HepG2 (cell line): ENCODE data around the gene MAPK6. TPM values are rescaled to one million over a fixed set of nuclear protein-coding genes. Genes with fewer than 3 reads are reported as not detected.

Source experiments
- BRD4 ChIP-seq: sonication (generic); formaldehyde crosslinking; IDR thresholded peaks from 2 replicates; pipeline ENCODE4 v1.4.0; 2020; ENCODE audit warnings: missing genetic modification reagents
- E2F2 ChIP-seq: sonication (generic); formaldehyde crosslinking; IDR thresholded peaks from 2 replicates; pipeline ENCODE4 v1.4.0; 2020; ENCODE audit warnings: missing genetic modification reagents, borderline replicate concordance
- HNF4G ChIP-seq, 2 experiments: sonication (generic) in 1 of 2; formaldehyde crosslinking in 1 of 2; IDR thresholded peaks; 2 replicates each; pipeline versions ENCODE4 v1.4.0 to v1.6.1; 2011 to 2020; ENCODE audit warnings: borderline replicate concordance in 2 of 2, low read depth in 2 of 2, mild to moderate bottlenecking in 2 of 2, low read length in 1 of 2, missing genetic modification reagents in 1 of 2, moderate library complexity in 1 of 2
- MYNN ChIP-seq: sonication (generic); formaldehyde crosslinking; IDR thresholded peaks from 2 replicates; pipeline ENCODE4 v1.4.0; 2020; ENCODE audit warnings: mild to moderate bottlenecking, low read depth, missing genetic modification reagents
- POLR2G ChIP-seq: fragments of 200-400 bp; formaldehyde crosslinking; IDR thresholded peaks from 2 replicates; pipeline ENCODE4 v1.6.1; 2018; ENCODE audit warnings: mild to moderate bottlenecking, low read depth, low read length, moderate library complexity
- SCMH1 ChIP-seq: sonication (generic); formaldehyde crosslinking; IDR thresholded peaks from 2 replicates; pipeline ENCODE4 v1.9.0; 2021; ENCODE audit warnings: missing genetic modification reagents, mild to moderate bottlenecking, borderline replicate concordance
- SMARCE1 ChIP-seq: fragments of 450-650 bp; IDR thresholded peaks from 2 replicates; pipeline ENCODE4 v1.6.1; 2017; ENCODE audit warnings: borderline replicate concordance
- TOE1 ChIP-seq: sonication (generic); formaldehyde crosslinking; IDR thresholded peaks from 2 replicates; pipeline ENCODE4 v1.4.0; 2020; ENCODE audit warnings: mild to moderate bottlenecking, missing genetic modification reagents
- ZNF143 ChIP-seq: sonication (generic); formaldehyde crosslinking; IDR thresholded peaks from 2 replicates; pipeline ENCODE4 v1.4.0; 2020; ENCODE audit warnings: missing genetic modification reagents
- ZNF282 ChIP-seq: fragments of 450-650 bp; IDR thresholded peaks from 2 replicates; pipeline ENCODE4 v1.6.1; 2018; ENCODE audit not compliant: partially characterized antibody
- ZNF547 ChIP-seq: sonication (generic); formaldehyde crosslinking; IDR thresholded peaks from 2 replicates; pipeline ENCODE4 v1.5.1; 2020; ENCODE audit warnings: mild to moderate bottlenecking, missing genetic modification reagents
- ZNF558 ChIP-seq: sonication (generic); formaldehyde crosslinking; IDR thresholded peaks from 2 replicates; pipeline ENCODE4 v1.9.0; 2022; ENCODE audit warnings: mild to moderate bottlenecking, missing genetic modification reagents, borderline replicate concordance
- ZNF713 ChIP-seq: sonication (generic); formaldehyde crosslinking; IDR thresholded peaks from 2 replicates; pipeline ENCODE4 v1.4.0; 2020; ENCODE audit warnings: mild to moderate bottlenecking, missing genetic modification reagents
- ZNF761 ChIP-seq: sonication (generic); formaldehyde crosslinking; conservative IDR thresholded peaks from 2 replicates; pipeline ENCODE4 v1.4.0; 2020; ENCODE audit warnings: mild to moderate bottlenecking, missing genetic modification reagents
- ZSCAN22 ChIP-seq: sonication (generic); formaldehyde crosslinking; IDR thresholded peaks from 2 replicates; pipeline ENCODE4 v1.4.0; 2020; ENCODE audit warnings: mild to moderate bottlenecking, missing genetic modification reagents
- polyA plus RNA-seq, 8 experiments: library from polyadenylated mRNA; depleted of rRNA in 3 of 8; stranded (reverse) in 7 of 8; unstranded in 1 of 8; fragments of >200 nt; fragmentation: Illumina TruSeq in 4 of 8; extraction: Trizol in 4 of 8; gene quantifications; 2 replicates each; pipeline versions ENCODE4 v1.2.1 to v1.2.3, GENCODE V29; 2011 to 2016; ENCODE audit warnings: low read depth in 4 of 8, missing spikeins in 1 of 8, mixed read lengths in 1 of 8; ENCODE audit not compliant: insufficient read depth in 1 of 8
- total RNA-seq, 5 experiments: library from RNA; depleted of rRNA; stranded (reverse); fragments of >200 nt; fragmentation: Illumina TruSeq; extraction: Trizol; gene quantifications; 2 replicates each; pipeline ENCODE4 v1.2.3, GENCODE V29; 2016; ENCODE audit warnings: low read depth in 1 of 5
- TF ChIP-seq, protein P1 (sequence below): sonication (generic); formaldehyde crosslinking; IDR thresholded peaks from 2 replicates; pipeline ENCODE4 v1.4.0; 2020; ENCODE audit warnings: missing genetic modification reagents
- TF ChIP-seq, protein P2 (sequence below): sonication (generic); formaldehyde crosslinking; IDR thresholded peaks from 2 replicates; pipeline ENCODE4 v1.5.1; 2020; ENCODE audit warnings: missing genetic modification reagents, mild to moderate bottlenecking, borderline replicate concordance
- TF ChIP-seq, protein P3 (sequence below): sonication (generic); formaldehyde crosslinking; IDR thresholded peaks from 2 replicates; pipeline ENCODE4 v1.4.0; 2020; ENCODE audit warnings: missing genetic modification reagents, borderline replicate concordance

Gene MAPK6
- total and polyA plus RNA-seq, 2 of the 13 experiments (the other 11 are each of a cell fraction or from before 2014, with no cell fraction given), result 89.5 to 99.7 TPM

DNA sequence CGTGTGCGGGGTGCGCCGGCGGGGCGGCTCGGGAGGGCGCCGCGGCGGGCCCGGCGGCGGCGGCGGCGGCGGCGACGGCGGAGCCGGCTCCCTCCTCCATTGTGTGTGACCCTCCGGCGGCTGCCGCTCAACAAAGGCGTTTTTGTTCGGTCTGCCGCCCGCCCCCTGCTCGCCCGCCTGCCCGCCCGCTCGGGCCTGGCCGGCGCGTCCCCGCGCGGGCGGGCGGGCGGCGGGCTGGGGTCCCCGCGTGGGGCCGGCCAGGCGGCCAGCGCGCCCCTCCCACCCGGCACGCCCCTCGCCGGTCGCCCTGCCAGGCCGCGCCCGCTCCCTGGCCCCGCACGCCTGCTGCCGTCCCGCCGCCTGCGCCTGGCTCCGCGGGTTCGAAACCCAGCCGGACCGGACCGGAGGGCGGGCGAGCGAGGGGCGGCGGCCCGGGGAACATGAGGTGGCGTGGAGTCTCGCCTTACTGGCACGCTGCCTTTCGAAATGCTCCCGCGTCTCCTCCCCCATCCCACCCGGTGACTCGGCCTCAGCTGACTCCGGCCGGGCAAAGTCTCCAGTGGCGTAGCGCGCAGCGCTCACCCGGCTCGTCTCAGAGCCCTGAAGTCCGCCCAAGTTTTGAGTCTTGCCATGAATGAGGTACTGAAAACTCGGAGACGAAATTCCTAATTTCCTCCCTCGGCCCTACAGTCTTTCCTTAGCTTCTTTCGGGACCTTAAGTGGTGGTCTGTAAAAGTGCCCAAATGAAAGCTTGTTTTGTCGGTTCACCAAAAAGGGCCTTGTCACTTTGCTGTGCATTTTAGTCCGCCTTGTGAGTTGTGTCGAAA, 588 bp downstream of the MAPK6 start (continued):
- TF ChIP-seq, protein P1, sequence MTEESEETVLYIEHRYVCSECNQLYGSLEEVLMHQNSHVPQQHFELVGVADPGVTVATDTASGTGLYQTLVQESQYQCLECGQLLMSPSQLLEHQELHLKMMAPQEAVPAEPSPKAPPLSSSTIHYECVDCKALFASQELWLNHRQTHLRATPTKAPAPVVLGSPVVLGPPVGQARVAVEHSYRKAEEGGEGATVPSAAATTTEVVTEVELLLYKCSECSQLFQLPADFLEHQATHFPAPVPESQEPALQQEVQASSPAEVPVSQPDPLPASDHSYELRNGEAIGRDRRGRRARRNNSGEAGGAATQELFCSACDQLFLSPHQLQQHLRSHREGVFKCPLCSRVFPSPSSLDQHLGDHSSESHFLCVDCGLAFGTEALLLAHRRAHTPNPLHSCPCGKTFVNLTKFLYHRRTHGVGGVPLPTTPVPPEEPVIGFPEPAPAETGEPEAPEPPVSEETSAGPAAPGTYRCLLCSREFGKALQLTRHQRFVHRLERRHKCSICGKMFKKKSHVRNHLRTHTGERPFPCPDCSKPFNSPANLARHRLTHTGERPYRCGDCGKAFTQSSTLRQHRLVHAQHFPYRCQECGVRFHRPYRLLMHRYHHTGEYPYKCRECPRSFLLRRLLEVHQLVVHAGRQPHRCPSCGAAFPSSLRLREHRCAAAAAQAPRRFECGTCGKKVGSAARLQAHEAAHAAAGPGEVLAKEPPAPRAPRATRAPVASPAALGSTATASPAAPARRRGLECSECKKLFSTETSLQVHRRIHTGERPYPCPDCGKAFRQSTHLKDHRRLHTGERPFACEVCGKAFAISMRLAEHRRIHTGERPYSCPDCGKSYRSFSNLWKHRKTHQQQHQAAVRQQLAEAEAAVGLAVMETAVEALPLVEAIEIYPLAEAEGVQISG (CRISPR knock-in tag), result peak; percentile 64
- TF ChIP-seq ZSCAN22 (CRISPR knock-in tag) (no peak), ZNF143 (0 out of 2 replicates have a peak, but pooled peaks have one; percentile 24), SCMH1 (CRISPR knock-in tag) (no peak), ZNF547 (CRISPR knock-in tag) (no peak; the same call in 1 of the 2 replicates), E2F2 (CRISPR knock-in tag) (no peak), ZNF713 (CRISPR knock-in tag) (no peak), ZNF558 (CRISPR knock-in tag) (no peak; the same call in 1 of the 2 replicates), TOE1 (CRISPR knock-in tag) (no peak), BRD4 (peak; percentile 88), ZNF761 (no peak), ZNF282 (no peak), HNF4G (IDR thresholded peaks at IDR 0.05; ENCODE audit: borderline replicate concordance, low read depth, low read length) (peak; percentile 74; the same call in 1 of the 2 replicates), HNF4G (CRISPR knock-in tag; IDR thresholded peaks at IDR 0.05; ENCODE audit: borderline replicate concordance, low read depth) (no peak; the same call in 1 of the 2 replicates), SMARCE1 (no peak), MYNN (CRISPR knock-in tag) (no peak), POLR2G (peak; percentile 75)
- TF ChIP-seq, protein P2, sequence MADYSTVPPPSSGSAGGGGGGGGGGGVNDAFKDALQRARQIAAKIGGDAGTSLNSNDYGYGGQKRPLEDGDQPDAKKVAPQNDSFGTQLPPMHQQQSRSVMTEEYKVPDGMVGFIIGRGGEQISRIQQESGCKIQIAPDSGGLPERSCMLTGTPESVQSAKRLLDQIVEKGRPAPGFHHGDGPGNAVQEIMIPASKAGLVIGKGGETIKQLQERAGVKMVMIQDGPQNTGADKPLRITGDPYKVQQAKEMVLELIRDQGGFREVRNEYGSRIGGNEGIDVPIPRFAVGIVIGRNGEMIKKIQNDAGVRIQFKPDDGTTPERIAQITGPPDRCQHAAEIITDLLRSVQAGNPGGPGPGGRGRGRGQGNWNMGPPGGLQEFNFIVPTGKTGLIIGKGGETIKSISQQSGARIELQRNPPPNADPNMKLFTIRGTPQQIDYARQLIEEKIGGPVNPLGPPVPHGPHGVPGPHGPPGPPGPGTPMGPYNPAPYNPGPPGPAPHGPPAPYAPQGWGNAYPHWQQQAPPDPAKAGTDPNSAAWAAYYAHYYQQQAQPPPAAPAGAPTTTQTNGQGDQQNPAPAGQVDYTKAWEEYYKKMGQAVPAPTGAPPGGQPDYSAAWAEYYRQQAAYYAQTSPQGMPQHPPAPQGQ (CRISPR knock-in tag), result no peak
- TF ChIP-seq, protein P3, sequence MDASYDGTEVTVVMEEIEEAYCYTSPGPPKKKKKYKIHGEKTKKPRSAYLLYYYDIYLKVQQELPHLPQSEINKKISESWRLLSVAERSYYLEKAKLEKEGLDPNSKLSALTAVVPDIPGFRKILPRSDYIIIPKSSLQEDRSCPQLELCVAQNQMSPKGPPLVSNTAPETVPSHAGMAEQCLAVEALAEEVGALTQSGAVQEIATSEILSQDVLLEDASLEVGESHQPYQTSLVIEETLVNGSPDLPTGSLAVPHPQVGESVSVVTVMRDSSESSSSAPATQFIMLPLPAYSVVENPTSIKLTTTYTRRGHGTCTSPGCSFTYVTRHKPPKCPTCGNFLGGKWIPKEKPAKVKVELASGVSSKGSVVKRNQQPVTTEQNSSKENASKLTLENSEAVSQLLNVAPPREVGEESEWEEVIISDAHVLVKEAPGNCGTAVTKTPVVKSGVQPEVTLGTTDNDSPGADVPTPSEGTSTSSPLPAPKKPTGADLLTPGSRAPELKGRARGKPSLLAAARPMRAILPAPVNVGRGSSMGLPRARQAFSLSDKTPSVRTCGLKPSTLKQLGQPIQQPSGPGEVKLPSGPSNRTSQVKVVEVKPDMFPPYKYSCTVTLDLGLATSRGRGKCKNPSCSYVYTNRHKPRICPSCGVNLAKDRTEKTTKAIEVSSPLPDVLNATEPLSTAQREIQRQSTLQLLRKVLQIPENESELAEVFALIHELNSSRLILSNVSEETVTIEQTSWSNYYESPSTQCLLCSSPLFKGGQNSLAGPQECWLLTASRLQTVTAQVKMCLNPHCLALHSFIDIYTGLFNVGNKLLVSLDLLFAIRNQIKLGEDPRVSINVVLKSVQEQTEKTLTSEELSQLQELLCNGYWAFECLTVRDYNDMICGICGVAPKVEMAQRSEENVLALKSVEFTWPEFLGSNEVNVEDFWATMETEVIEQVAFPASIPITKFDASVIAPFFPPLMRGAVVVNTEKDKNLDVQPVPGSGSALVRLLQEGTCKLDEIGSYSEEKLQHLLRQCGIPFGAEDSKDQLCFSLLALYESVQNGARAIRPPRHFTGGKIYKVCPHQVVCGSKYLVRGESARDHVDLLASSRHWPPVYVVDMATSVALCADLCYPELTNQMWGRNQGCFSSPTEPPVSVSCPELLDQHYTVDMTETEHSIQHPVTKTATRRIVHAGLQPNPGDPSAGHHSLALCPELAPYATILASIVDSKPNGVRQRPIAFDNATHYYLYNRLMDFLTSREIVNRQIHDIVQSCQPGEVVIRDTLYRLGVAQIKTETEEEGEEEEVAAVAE (CRISPR knock-in tag), result no peak; the same call in 1 of the 2 replicates
